Activated CD4-positive, alpha-beta T cell treated with anti-CD3 and anti-CD28 coated beads for 48 hours (primary cell): ENCODE results near the gene VIM.
A peak's percentile ranks its signal among the peaks of the same experiment; 100 is the strongest.
"Not testable (repeated sequence)": the region's sequence is repeated elsewhere in the genome, so short reads cannot be mapped to it uniquely, and the experiment has no call there.

ENCODE experiments used
- DNase-seq: peaks from one replicate; pipeline ENCODE4 v3.0.0-alpha.2; 2020

Gene VIM

GRCh38 chr10:17257466-17258321, 29.7 kb downstream of the VIM start:
- peak; percentile 59 for DNase-seq

- DNase-seq: no peak
These were observed 34.5 kb downstream of the VIM start for GRCh38 chr10:17262502-17262901.

GRCh38 chr10:17263580-17263979, 35.5 kb downstream of the VIM start:
- no peak for DNase-seq

- DNase-seq: no peak
These were observed 37.4 kb downstream of the VIM start for GRCh38 chr10:17265468-17265867.

- not testable (repeated sequence) for DNase-seq
These were observed 38.5 kb downstream of the VIM start for GRCh38 chr10:17266549-17266948.

GRCh38 chr10:17272648-17273047, 44.6 kb downstream of the VIM start:
- DNase-seq: no peak

- DNase-seq: no peak
These were observed 45.4 kb downstream of the VIM start for GRCh38 chr10:17273403-17273802.

GRCh38 chr10:17276756-17277424, 48.8 kb downstream of the VIM start:
- DNase-seq: no peak

GRCh38 chr10:17278607-17279240, 50.7 kb downstream of the VIM start:
- no peak for DNase-seq

GRCh38 chr10:17282311-17282710, 54.3 kb downstream of the VIM start:
- no peak for DNase-seq

- DNase-seq: no peak
These were observed 58.8 kb downstream of the VIM start for GRCh38 chr10:17286562-17287550.
